ENCODE measurements around the gene FOXJ1. TPM values are rescaled to one million over a fixed set of nuclear protein-coding genes. Genes with fewer than 3 reads are reported as not detected.

FOXJ1 gene
- total RNA-seq, 1 donor: not detected

GRCh38 chr17:76131692-76132573 lies 9.1 kb downstream of the FOXJ1 start:
- no peak for DNase-seq (ENCODE audit: low read depth)
- H3K4me3 ChIP-seq (ENCODE audit: low read depth, low read length): no peak overlapping the region
- no peak for TF ChIP-seq CTCF (IDR thresholded peaks at IDR 0.05; ENCODE audit: insufficient read depth, low read length)

- DNase-seq (ENCODE audit: low read depth): no peak
- no peak for TF ChIP-seq CTCF (IDR thresholded peaks at IDR 0.05; ENCODE audit: insufficient read depth, low read length)
- no peak overlapping the region for H3K4me3 ChIP-seq (ENCODE audit: low read depth, low read length)
Observed at GRCh38 chr17:76131051-76131691, 9.9 kb downstream of the FOXJ1 start.

GRCh38 chr17:76130473-76130872 lies 10.6 kb downstream of the FOXJ1 start:
- TF ChIP-seq CTCF (IDR thresholded peaks at IDR 0.05; ENCODE audit: insufficient read depth, low read length): no peak
- no peak overlapping the region for H3K4me3 ChIP-seq (ENCODE audit: low read depth, low read length)
- no peak for DNase-seq (ENCODE audit: low read depth)

- no peak for TF ChIP-seq CTCF (IDR thresholded peaks at IDR 0.05; ENCODE audit: insufficient read depth, low read length)
- DNase-seq (ENCODE audit: low read depth): no peak
- H3K4me3 ChIP-seq (ENCODE audit: low read depth, low read length): no peak overlapping the region
Observed at GRCh38 chr17:76125922-76126321, 15.1 kb downstream of the FOXJ1 start.

GRCh38 chr17:76125391-76125675 lies 15.7 kb downstream of the FOXJ1 start:
- TF ChIP-seq CTCF (IDR thresholded peaks at IDR 0.05; ENCODE audit: insufficient read depth, low read length): no peak
- no peak for DNase-seq (ENCODE audit: low read depth)
- no peak overlapping the region for H3K4me3 ChIP-seq (ENCODE audit: low read depth, low read length)

GRCh38 chr17:76124582-76125390 lies 16.3 kb downstream of the FOXJ1 start:
- TF ChIP-seq CTCF (IDR thresholded peaks at IDR 0.05; ENCODE audit: insufficient read depth, low read length): peak; percentile 12
- no peak for DNase-seq (ENCODE audit: low read depth)
- no peak overlapping the region for H3K4me3 ChIP-seq (ENCODE audit: low read depth, low read length)

Data from fibroblast of the aortic adventitia (primary cell).